HG03045 (cell line): ENCODE measurements around the gene FARP2.
A peak's percentile ranks its signal among the peaks of the same experiment; 100 is the strongest.
"Not testable (repeated sequence)": the region's sequence is repeated elsewhere in the genome, so short reads cannot be mapped to it uniquely, and the experiment has no call there.

ENCODE experiments used
- ATAC-seq: cut with Tn5 transposase; IDR thresholded peaks from one replicate; pipeline ENCODE4 v1.9.1; 2021; ENCODE audit warnings: mild to moderate bottlenecking, moderate library complexity; ENCODE audit not compliant: unreplicated experiment

Gene FARP2

DNA sequence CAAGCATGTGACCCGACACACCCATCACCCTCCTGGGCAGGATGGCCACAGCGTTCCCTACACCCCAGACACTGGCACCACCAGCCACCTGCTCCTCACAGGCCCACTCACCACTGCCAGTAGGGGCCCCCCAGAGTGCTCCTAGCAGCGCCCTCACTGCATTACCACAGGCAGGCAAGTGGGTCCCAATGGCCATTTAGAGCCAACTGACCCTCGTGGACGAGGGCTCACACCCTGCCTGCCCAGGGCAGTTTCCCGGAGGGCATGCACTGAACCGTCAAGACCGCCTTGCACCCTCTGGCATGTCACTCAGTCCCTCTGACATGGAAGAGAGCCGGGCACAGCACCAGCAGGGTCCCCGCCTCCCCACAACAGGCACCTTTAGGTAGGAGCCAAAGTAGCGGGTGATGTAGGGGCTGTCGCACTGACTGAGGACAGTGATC is 145.0 kb downstream of the FARP2 start:
- no peak for ATAC-seq

GRCh38 chr2:241501551-241501950 is 145.5 kb downstream of the FARP2 start:
- ATAC-seq: no peak

GRCh38 chr2:241502281-241502680 is 146.2 kb downstream of the FARP2 start:
- ATAC-seq: no peak

GRCh38 chr2:241503776-241504392 is 147.8 kb downstream of the FARP2 start:
- ATAC-seq: no peak

- ATAC-seq: no peak
Observed at GRCh38 chr2:241505086-241505780, 149.1 kb downstream of the FARP2 start.

- no peak for ATAC-seq
Observed at GRCh38 chr2:241505781-241506201, 149.7 kb downstream of the FARP2 start.

GRCh38 chr2:241506317-241506716 is 150.2 kb downstream of the FARP2 start:
- ATAC-seq: not testable (repeated sequence)

- ATAC-seq: no peak
Observed at GRCh38 chr2:241506793-241507429, 150.8 kb downstream of the FARP2 start.

DNA sequence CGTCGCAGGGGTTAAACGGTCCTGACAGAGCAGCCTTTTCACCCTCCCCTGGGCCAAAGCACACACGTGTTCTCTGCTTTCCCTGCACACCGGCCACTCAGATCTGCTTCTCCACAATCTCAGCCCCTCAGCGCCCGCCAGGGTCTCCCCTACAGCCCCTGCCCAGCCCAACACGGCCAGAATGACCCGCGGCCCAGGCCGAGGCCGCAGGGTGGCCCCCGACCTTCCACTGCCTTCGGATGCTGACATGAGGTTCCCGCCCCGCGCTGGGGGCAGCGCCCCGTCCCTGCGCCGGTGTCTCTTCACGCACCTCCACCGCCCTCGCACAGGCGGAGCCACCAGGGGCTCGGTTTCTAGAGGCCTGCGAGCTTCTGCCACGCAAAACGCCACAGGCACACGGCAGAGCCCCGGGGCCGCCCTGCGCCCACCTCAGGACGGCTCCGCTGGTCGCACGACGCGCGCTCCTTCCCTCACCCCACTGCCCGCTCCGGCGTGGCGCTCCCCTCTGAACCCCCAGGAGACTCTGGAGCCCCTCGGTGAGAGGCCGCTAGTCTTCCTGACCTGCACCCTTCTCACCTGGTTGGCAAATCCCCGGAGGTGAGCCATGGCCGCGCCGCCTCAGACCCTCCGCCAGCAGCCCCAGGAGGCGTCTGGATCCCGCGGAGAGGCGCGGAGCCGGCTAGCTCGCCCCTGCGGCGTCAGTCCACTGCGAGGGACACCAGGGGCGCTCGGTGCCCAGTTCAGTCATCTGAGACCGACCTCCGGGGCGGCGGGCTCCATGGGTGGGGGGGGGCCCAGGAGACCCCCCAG is 151.6 kb downstream of the FARP2 start:
- peak; percentile 16 for ATAC-seq

DNA sequence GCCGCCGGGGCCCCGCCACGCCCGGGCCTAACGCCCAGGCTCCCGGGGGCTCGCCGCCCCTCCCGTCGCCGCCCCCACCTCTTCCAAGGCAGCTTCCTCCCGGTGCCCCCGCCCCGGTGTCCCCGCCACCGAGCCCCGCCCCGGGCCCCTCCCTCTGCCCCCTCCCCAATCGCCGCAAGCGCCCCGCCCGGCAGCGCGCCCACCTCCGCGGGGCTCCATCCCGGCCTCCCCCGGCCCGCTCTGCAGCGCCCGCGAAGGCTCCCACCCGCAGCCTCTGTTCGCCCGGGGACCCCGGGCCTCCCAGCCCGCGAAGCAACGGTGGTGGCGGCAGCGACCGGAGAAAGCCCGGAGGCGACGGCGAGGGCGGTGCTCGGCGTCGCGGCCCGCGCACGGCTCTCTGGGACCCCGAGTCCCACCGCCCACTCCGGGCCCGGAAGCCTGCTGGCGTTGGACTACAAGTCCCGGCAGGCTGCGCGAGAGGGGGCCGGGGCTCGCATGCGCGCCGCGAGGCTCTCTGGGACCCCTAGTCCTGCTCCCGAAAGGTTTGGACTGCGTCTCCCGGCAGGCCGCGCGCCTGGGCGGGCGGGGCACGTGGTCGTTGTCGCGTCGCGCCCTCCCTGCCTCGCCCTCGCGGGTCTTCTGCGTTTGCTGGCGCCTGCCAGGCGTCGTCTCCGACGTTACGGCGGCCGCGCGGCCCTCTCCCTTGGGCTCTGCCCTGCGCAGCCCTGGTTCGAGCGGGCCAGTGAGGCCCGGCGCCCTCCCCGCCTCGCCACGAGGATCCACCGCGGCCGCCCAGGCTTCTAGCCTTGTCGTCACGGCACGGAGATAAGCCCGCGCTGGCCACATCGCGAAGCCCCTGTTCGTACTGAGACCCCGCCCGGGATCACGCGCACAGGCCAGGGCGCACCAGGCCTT is 152.4 kb downstream of the FARP2 start, which contains the start of gene STK25:
Gene STK25 (minus strand): TSS at position 345 of the 915 bp plus-strand sequence. CDS start 549 bp downstream, outside the sequence.
- peak; percentile 95 for ATAC-seq

GRCh38 chr2:241509155-241509784 is 153.2 kb downstream of the FARP2 start:
- no peak for ATAC-seq

DNA sequence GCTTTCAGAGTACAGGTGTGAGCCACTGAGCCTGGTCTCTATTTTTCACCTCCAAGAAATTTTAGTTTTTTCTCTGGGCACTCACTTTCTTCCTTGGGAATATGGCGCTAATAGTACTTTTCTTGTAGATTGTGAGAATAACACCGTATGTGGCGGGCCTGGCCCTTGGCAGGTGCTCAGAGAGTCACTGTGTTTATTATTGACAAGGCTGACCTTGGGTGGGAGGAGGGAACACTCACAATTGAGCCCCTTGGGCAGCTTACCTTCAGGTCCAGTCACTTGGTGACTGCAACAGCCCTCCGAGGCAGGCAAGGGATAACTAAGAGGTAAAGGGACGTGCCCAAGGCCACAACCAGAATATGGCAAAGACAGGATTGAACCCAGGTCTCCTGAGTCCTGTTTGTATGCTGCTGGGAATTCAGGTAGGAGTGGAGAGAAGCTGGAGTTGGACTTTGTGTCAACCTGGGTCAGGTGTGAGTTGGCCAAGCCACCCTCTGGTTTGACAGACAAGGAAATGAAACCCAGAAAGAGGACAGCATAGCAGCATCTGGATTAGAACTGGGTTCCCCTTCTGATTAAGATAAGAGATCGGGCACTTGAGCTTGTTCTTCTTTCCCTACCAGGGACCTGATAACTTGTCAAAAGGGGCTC is 155.1 kb downstream of the FARP2 start:
- ATAC-seq: no peak

- no peak for ATAC-seq
Observed at GRCh38 chr2:241514553-241514952, 158.5 kb downstream of the FARP2 start.

DNA sequence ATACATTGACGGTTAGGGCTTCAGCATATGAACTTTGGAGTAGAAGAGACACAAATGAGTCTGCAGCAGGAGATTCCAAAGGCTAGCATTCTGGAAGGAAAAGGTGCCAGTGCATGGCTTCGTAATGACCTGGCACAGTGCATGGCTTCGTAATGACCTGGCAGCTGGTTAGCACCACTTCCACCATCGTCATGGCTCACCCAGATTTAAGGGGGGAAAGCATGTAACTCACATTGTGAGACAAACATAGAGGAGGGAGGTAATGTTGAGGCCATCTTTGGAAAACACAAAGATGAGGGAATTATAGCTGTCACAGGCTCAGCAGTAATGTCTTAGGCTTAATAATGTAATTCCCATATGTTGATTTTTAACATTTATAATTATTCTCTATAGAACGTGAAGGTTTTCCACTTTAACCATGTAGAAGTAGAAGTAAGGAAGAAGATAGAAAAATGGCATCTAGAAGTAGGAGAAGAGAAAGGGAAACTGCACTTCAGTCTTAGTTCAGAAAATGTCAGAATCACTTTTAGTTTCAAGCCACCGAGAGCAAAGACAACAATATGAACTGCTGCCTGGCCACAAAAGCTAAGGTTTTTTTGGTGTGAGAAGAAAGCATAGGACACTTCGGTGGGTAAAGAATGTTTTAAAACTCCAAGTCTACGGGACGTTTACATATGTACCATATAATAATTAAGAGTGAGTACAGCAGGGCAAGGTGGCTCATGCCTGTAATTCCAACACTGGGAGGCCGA is 159.1 kb downstream of the FARP2 start:
- ATAC-seq: no peak

DNA sequence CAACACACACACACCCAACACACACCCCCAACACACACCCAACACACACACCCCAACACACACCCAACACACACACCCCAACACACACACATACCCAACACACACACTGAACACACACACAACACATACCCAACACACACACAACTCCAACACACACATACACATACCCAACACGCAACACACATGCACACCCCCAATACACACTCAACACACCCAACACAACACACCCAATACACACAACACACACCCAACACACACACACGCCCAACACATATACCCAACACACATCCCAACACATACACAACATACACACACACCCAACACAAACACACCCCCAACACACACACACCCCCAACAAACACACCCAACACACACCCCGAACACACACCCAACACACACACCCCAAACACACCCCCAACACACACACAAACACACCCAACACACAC is 160.5 kb downstream of the FARP2 start:
- ATAC-seq: no peak

GRCh38 chr2:241517297-241517696 is 161.2 kb downstream of the FARP2 start:
- ATAC-seq: no peak

DNA sequence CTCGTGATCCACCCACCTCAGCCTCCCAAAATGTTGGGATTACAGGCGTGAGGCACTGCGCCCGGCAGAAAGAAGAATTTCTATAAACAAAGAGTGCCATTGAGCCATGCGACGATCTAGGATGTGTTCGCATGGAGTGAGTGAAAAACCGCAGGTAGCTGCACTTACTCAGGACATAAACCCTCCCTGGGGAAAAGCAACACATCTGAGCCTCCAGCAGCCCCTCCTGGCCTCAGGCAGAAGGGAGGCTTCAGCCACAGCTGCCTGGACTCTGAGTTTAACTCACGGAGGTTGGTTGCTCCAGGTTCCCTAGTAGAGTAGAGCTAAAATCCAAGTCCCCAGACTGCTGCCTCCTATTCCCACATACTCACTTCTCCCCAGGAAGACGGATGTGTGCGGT is 163.6 kb downstream of the FARP2 start:
- ATAC-seq: no peak

- no peak for ATAC-seq
Observed at GRCh38 chr2:241522477-241522876, 166.4 kb downstream of the FARP2 start.
